Skeletal muscle tissue (tissue), 4 donors: Measurements from ENCODE around the gene TRABD2B. TPM values are rescaled to one million over a fixed set of nuclear protein-coding genes. Genes with fewer than 3 reads are reported as not detected.

ENCODE experiments used
- H3K27ac ChIP-seq: one replicate; pipeline ENCODE4 v1.7.0; 2013; ENCODE audit warnings: mild to moderate bottlenecking, low read depth, low read length, inconsistent platforms
- H3K27me3 ChIP-seq, 3 donors: one replicate each; pipeline ENCODE4 v1.7.0; 2013; ENCODE audit warnings: low read length in 3 of 3; ENCODE audit not compliant: control insufficient read depth in 3 of 3, insufficient read depth in 3 of 3
- H3K36me3 ChIP-seq, 3 donors: one replicate each; pipeline ENCODE4 v1.7.0; 2013; ENCODE audit warnings: low read length in 3 of 3; ENCODE audit not compliant: control insufficient read depth in 3 of 3, insufficient read depth in 3 of 3
- H3K4me1 ChIP-seq, 3 donors: one replicate each; pipeline ENCODE4 v1.7.0; 2013; ENCODE audit warnings: low read length in 3 of 3, mild to moderate bottlenecking in 3 of 3; ENCODE audit not compliant: control insufficient read depth in 3 of 3, insufficient read depth in 3 of 3
- H3K4me3 ChIP-seq, 3 donors: one replicate each; pipeline ENCODE4 v1.7.0; 2013; ENCODE audit warnings: low read length in 3 of 3
- H3K9ac ChIP-seq, 3 donors: one replicate each; pipeline ENCODE4 v1.7.0; 2013; ENCODE audit warnings: low read length in 3 of 3, mild to moderate bottlenecking in 3 of 3, moderate library complexity in 2 of 3, low read depth in 1 of 3
- H3K9me3 ChIP-seq, 3 donors: one replicate each; pipeline ENCODE4 v1.7.0; 2013; ENCODE audit warnings: low read length in 3 of 3; ENCODE audit not compliant: control insufficient read depth in 3 of 3
- total RNA-seq: library from RNA; depleted of rRNA; stranded (reverse); fragments of >200 nt; gene quantifications from one replicate; pipeline ENCODE4 v1.2.3, GENCODE V29; 2014
- donor health status: Osteomylitis.

TRABD2B gene
- total RNA-seq, 1 donor from 2014 or later: 0.52 TPM

- no peak overlapping the region for H3K4me3 ChIP-seq
- peaks cover 0 to 5% (median 0%) of the 10 kb centered on the region in 3 donors for H3K27me3 ChIP-seq
- no peaks in the 10 kb centered on the region for H3K9me3 ChIP-seq
- H3K9ac ChIP-seq: no peak overlapping the region
- no peaks in the 10 kb centered on the region for H3K36me3 ChIP-seq
- no peaks in the 10 kb centered on the region for H3K4me1 ChIP-seq
- no peak overlapping the region for H3K27ac ChIP-seq
Observed at GRCh38 chr1:47918257-47918867, 78.8 kb downstream of the TRABD2B start.

- H3K9ac ChIP-seq: no peak overlapping the region
- H3K4me3 ChIP-seq: no peak overlapping the region
- peaks cover 0 to 5% (median 0%) of the 10 kb centered on the region in 3 donors for H3K27me3 ChIP-seq
- H3K36me3 ChIP-seq: no peaks in the 10 kb centered on the region
- no peaks in the 10 kb centered on the region for H3K9me3 ChIP-seq
- H3K4me1 ChIP-seq: no peaks in the 10 kb centered on the region
- no peak overlapping the region for H3K27ac ChIP-seq
Observed at GRCh38 chr1:47917687-47918086, 79.5 kb downstream of the TRABD2B start.

GRCh38 chr1:47915677-47916353 lies 81.4 kb downstream of the TRABD2B start:
- no peak overlapping the region for H3K4me3 ChIP-seq
- H3K4me1 ChIP-seq: no peaks in the 10 kb centered on the region
- peaks cover 0 to 4% (median 0%) of the 10 kb centered on the region in 3 donors for H3K27me3 ChIP-seq
- no peak overlapping the region for H3K27ac ChIP-seq
- H3K9ac ChIP-seq: no peak overlapping the region
- H3K9me3 ChIP-seq: no peaks in the 10 kb centered on the region
- H3K36me3 ChIP-seq: no peaks in the 10 kb centered on the region

- Histone ChIP-seq H3K4me3 (no peak overlapping the region), H3K36me3 (no peaks in the 10 kb centered on the region), H3K9me3 (no peaks in the 10 kb centered on the region), H3K9ac (no peak overlapping the region), H3K4me1 (no peaks in the 10 kb centered on the region), H3K27ac (no peak overlapping the region), H3K27me3 (peaks cover 0 to 4% (median 0%) of the 10 kb centered on the region in 3 donors)
Observed at GRCh38 chr1:47914952-47915676, 82.1 kb downstream of the TRABD2B start.

GRCh38 chr1:47914218-47914938 lies 82.8 kb downstream of the TRABD2B start:
- Histone ChIP-seq H3K27ac (no peak overlapping the region), H3K9me3 (no peaks in the 10 kb centered on the region), H3K4me1 (no peaks in the 10 kb centered on the region), H3K9ac (no peak overlapping the region), H3K36me3 (no peaks in the 10 kb centered on the region), H3K27me3 (peaks cover 0 to 4% (median 0%) of the 10 kb centered on the region in 3 donors), H3K4me3 (no peak overlapping the region)

GRCh38 chr1:47913225-47913823 lies 83.9 kb downstream of the TRABD2B start:
- H3K27me3 ChIP-seq: peaks cover 0 to 7% (median 0%) of the 10 kb centered on the region in 3 donors
- no peak overlapping the region for H3K4me3 ChIP-seq
- no peaks in the 10 kb centered on the region for H3K9me3 ChIP-seq
- H3K9ac ChIP-seq: no peak overlapping the region
- H3K36me3 ChIP-seq: no peaks in the 10 kb centered on the region
- H3K27ac ChIP-seq: no peak overlapping the region
- no peaks in the 10 kb centered on the region for H3K4me1 ChIP-seq

GRCh38 chr1:47912756-47913155 lies 84.4 kb downstream of the TRABD2B start:
- H3K4me1 ChIP-seq: no peaks in the 10 kb centered on the region
- no peaks in the 10 kb centered on the region for H3K36me3 ChIP-seq
- H3K27ac ChIP-seq: no peak overlapping the region
- H3K9ac ChIP-seq: no peak overlapping the region
- peaks cover 0 to 7% (median 0%) of the 10 kb centered on the region in 3 donors for H3K27me3 ChIP-seq
- no peaks in the 10 kb centered on the region for H3K9me3 ChIP-seq
- no peak overlapping the region for H3K4me3 ChIP-seq

GRCh38 chr1:47911892-47912291 lies 85.3 kb downstream of the TRABD2B start:
- H3K4me1 ChIP-seq: no peaks in the 10 kb centered on the region
- H3K9me3 ChIP-seq: no peaks in the 10 kb centered on the region
- peaks cover 0 to 7% (median 0%) of the 10 kb centered on the region in 3 donors for H3K27me3 ChIP-seq

GRCh38 chr1:47911424-47911823 lies 85.8 kb downstream of the TRABD2B start:
- Histone ChIP-seq H3K9ac (no peak overlapping the region), H3K4me1 (no peaks in the 10 kb centered on the region), H3K27me3 (peaks cover 0 to 7% (median 0%) of the 10 kb centered on the region in 3 donors)

More at GRCh38 chr1:47911892-47912291, 85.3 kb downstream of the TRABD2B start:
- no peak overlapping the region for H3K27ac ChIP-seq
- no peak overlapping the region for H3K9ac ChIP-seq
- no peak overlapping the region for H3K4me3 ChIP-seq
- H3K36me3 ChIP-seq: no peaks in the 10 kb centered on the region

More at GRCh38 chr1:47911424-47911823, 85.8 kb downstream of the TRABD2B start:
- Histone ChIP-seq H3K36me3 (no peaks in the 10 kb centered on the region), H3K27ac (no peak overlapping the region), H3K9me3 (no peaks in the 10 kb centered on the region), H3K4me3 (no peak overlapping the region)
